Duodenal mucosa (tissue), 2 donors: ENCODE data around the gene BMERB1.
"Not testable (repeated sequence)": the region's sequence is repeated elsewhere in the genome, so short reads cannot be mapped to it uniquely, and the experiment has no call there.

Experiments
- H3K27ac ChIP-seq: one replicate; pipeline ENCODE4 v1.7.0; 2013; ENCODE audit warnings: low read depth, low read length
- H3K27me3 ChIP-seq, 2 donors: one replicate each; pipeline ENCODE4 v1.7.0; 2013; ENCODE audit warnings: low read length in 2 of 2, control low read depth in 1 of 2; ENCODE audit not compliant: insufficient read depth in 2 of 2, control insufficient read depth in 1 of 2
- H3K36me3 ChIP-seq, 2 donors: one replicate each; pipeline ENCODE4 v1.7.0; 2013; ENCODE audit warnings: low read length in 2 of 2, control low read depth in 1 of 2; ENCODE audit not compliant: insufficient read depth in 2 of 2, control insufficient read depth in 1 of 2
- H3K4me1 ChIP-seq, 2 donors: one replicate each; pipeline ENCODE4 v1.7.0; 2013; ENCODE audit warnings: low read length in 2 of 2, control low read depth in 1 of 2; ENCODE audit not compliant: insufficient read depth in 2 of 2, control insufficient read depth in 1 of 2
- H3K4me3 ChIP-seq, 2 donors: one replicate each; pipeline ENCODE4 v1.7.0; 2013; ENCODE audit warnings: low read length in 2 of 2, low read depth in 1 of 2
- H3K9ac ChIP-seq, 2 donors: one replicate each; pipeline ENCODE4 v1.7.0; 2013; ENCODE audit warnings: low read length in 2 of 2, low read depth in 1 of 2
- H3K9me3 ChIP-seq, 2 donors: one replicate each; pipeline ENCODE4 v1.7.0; 2013; ENCODE audit warnings: low read length in 2 of 2, control low read depth in 1 of 2; ENCODE audit not compliant: control insufficient read depth in 1 of 2

The BMERB1 gene

GRCh38 chr16:15454933-15455332 lies 20.5 kb downstream of the BMERB1 start:
- H3K4me1 ChIP-seq = peaks cover 10 to 13% of the 10 kb centered on the region in 2 donors
- H3K9ac ChIP-seq, H3K27ac ChIP-seq: not testable (repeated sequence)

GRCh38 chr16:15457400-15457799 lies 23.0 kb downstream of the BMERB1 start:
- Histone ChIP-seq H3K4me3 (no peak overlapping the region), H3K9ac (no peak overlapping the region), H3K27me3 (no peaks in the 10 kb centered on the region), H3K9me3 (no peaks in the 10 kb centered on the region), H3K4me1 (peaks cover 10 to 13% of the 10 kb centered on the region in 2 donors), H3K36me3 (no peaks in the 10 kb centered on the region), H3K27ac (no peak overlapping the region)

More at GRCh38 chr16:15454933-15455332, 20.5 kb downstream of the BMERB1 start:
- not testable (repeated sequence) for H3K36me3 ChIP-seq, H3K27me3 ChIP-seq, H3K4me3 ChIP-seq, H3K9me3 ChIP-seq

GRCh38 chr16:15457958-15458357 lies 23.6 kb downstream of the BMERB1 start:
- no peaks in the 10 kb centered on the region for H3K9me3 ChIP-seq
- no peaks in the 10 kb centered on the region for H3K27me3 ChIP-seq
- no peak overlapping the region for H3K27ac ChIP-seq
- H3K9ac ChIP-seq = no peak overlapping the region
- H3K4me1 ChIP-seq = peaks cover 10 to 13% of the 10 kb centered on the region in 2 donors
- H3K4me3 ChIP-seq = no peak overlapping the region
- H3K36me3 ChIP-seq = no peaks in the 10 kb centered on the region

GRCh38 chr16:15459791-15460190 lies 25.4 kb downstream of the BMERB1 start:
- Histone ChIP-seq H3K4me3 (no peak overlapping the region), H3K4me1 (peaks cover 10 to 13% of the 10 kb centered on the region in 2 donors), H3K9me3 (no peaks in the 10 kb centered on the region), H3K36me3 (no peaks in the 10 kb centered on the region), H3K27ac (no peak overlapping the region), H3K27me3 (no peaks in the 10 kb centered on the region), H3K9ac (no peak overlapping the region)

- Histone ChIP-seq H3K27me3 (no peaks in the 10 kb centered on the region), H3K4me1 (peaks cover 10 to 13% of the 10 kb centered on the region in 2 donors), H3K9me3 (no peaks in the 10 kb centered on the region), H3K4me3 (no peak overlapping the region), H3K27ac (no peak overlapping the region), H3K36me3 (no peaks in the 10 kb centered on the region), H3K9ac (no peak overlapping the region)
Observed at GRCh38 chr16:15460601-15461000, 26.2 kb downstream of the BMERB1 start.

GRCh38 chr16:15461376-15461775 lies 27.0 kb downstream of the BMERB1 start:
- no peaks in the 10 kb centered on the region for H3K9me3 ChIP-seq
- H3K27ac ChIP-seq = no peak overlapping the region
- peaks cover 7 to 9% of the 10 kb centered on the region in 2 donors for H3K4me1 ChIP-seq

GRCh38 chr16:15464401-15465186 lies 30.2 kb downstream of the BMERB1 start:
- Histone ChIP-seq H3K36me3 (no peaks in the 10 kb centered on the region), H3K27me3 (no peaks in the 10 kb centered on the region), H3K4me1 (no peaks in the 10 kb centered on the region), H3K9ac (no peak overlapping the region), H3K9me3 (peaks cover 2 to 6% of the 10 kb centered on the region in 2 donors), H3K4me3 (no peak overlapping the region), H3K27ac (no peak overlapping the region)

More at GRCh38 chr16:15461376-15461775, 27.0 kb downstream of the BMERB1 start:
- Histone ChIP-seq H3K27me3 (no peaks in the 10 kb centered on the region), H3K9ac (no peak overlapping the region), H3K4me3 (no peak overlapping the region), H3K36me3 (no peaks in the 10 kb centered on the region)

- H3K27me3 ChIP-seq = no peaks in the 10 kb centered on the region
- no peaks in the 10 kb centered on the region for H3K36me3 ChIP-seq
- peaks cover 2 to 6% of the 10 kb centered on the region in 2 donors for H3K9me3 ChIP-seq
- H3K9ac ChIP-seq = no peak overlapping the region
- no peak overlapping the region for H3K27ac ChIP-seq
- no peaks in the 10 kb centered on the region for H3K4me1 ChIP-seq
- H3K4me3 ChIP-seq = no peak overlapping the region
Observed at GRCh38 chr16:15466131-15466530, 31.7 kb downstream of the BMERB1 start.

- Histone ChIP-seq H3K9ac (no peak overlapping the region), H3K27ac (no peak overlapping the region), H3K9me3 (peaks cover 2 to 6% of the 10 kb centered on the region in 2 donors), H3K4me1 (no peaks in the 10 kb centered on the region), H3K36me3 (no peaks in the 10 kb centered on the region), H3K27me3 (no peaks in the 10 kb centered on the region), H3K4me3 (no peak overlapping the region)
Observed at GRCh38 chr16:15466886-15467781, 32.7 kb downstream of the BMERB1 start.

- H3K4me1 ChIP-seq, H3K27me3 ChIP-seq, H3K4me3 ChIP-seq, H3K27ac ChIP-seq, H3K9ac ChIP-seq, H3K36me3 ChIP-seq, H3K9me3 ChIP-seq: not testable (repeated sequence)
Observed at GRCh38 chr16:15476971-15477370, 42.6 kb downstream of the BMERB1 start.
